ENCODE measurements around the gene LRP1-AS.

Gene LRP1-AS

GRCh38 chr12:57193706-57194245 lies 46.4 kb upstream of the LRP1-AS start:
- ATAC-seq (ENCODE audit: insufficient read depth, low read depth), result no peak
- Histone ChIP-seq H3K9me3 (ENCODE audit: insufficient read depth, low read length, severe bottlenecking) (no peaks in the 10 kb centered on the region), H3K4me1 (ENCODE audit: insufficient read depth, low read length) (no peaks in the 10 kb centered on the region), H3K9ac (ENCODE audit: low read depth, low read length) (no peak overlapping the region), H3K36me3 (ENCODE audit: insufficient read depth, low read length) (no peaks in the 10 kb centered on the region), H3K4me3 (ENCODE audit: low read depth in 1 of 2, low read length in 2 of 2) (no peak overlapping the region), H3K79me2 (ENCODE audit: insufficient read depth, low read length) (no peaks in the 10 kb centered on the region), H3K27ac (ENCODE audit: low read length) (no peak overlapping the region), H4K20me1 (ENCODE audit: insufficient read depth, low read length) (no peaks in the 10 kb centered on the region; the same call in 1 of the 2 replicates), H3K4me2 (ENCODE audit: insufficient read depth, low read length) (no peak overlapping the region), H2AFZ (ENCODE audit: low read depth, low read length) (no peak overlapping the region), H3K27me3 (ENCODE audit: insufficient read depth, low read length, poor library complexity) (no peaks in the 10 kb centered on the region)
- TF ChIP-seq EZH2 (IDR thresholded peaks at IDR 0.05; ENCODE audit: borderline replicate concordance, low read depth, low read length, severe bottlenecking), result no peak
- TF ChIP-seq, protein P1, sequence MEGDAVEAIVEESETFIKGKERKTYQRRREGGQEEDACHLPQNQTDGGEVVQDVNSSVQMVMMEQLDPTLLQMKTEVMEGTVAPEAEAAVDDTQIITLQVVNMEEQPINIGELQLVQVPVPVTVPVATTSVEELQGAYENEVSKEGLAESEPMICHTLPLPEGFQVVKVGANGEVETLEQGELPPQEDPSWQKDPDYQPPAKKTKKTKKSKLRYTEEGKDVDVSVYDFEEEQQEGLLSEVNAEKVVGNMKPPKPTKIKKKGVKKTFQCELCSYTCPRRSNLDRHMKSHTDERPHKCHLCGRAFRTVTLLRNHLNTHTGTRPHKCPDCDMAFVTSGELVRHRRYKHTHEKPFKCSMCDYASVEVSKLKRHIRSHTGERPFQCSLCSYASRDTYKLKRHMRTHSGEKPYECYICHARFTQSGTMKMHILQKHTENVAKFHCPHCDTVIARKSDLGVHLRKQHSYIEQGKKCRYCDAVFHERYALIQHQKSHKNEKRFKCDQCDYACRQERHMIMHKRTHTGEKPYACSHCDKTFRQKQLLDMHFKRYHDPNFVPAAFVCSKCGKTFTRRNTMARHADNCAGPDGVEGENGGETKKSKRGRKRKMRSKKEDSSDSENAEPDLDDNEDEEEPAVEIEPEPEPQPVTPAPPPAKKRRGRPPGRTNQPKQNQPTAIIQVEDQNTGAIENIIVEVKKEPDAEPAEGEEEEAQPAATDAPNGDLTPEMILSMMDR (IDR thresholded peaks at IDR 0.05; ENCODE audit: borderline replicate concordance, extremely low read depth, low read length, poor library complexity, severe bottlenecking), result no peak
- DNase-seq, result no peak

DNA sequence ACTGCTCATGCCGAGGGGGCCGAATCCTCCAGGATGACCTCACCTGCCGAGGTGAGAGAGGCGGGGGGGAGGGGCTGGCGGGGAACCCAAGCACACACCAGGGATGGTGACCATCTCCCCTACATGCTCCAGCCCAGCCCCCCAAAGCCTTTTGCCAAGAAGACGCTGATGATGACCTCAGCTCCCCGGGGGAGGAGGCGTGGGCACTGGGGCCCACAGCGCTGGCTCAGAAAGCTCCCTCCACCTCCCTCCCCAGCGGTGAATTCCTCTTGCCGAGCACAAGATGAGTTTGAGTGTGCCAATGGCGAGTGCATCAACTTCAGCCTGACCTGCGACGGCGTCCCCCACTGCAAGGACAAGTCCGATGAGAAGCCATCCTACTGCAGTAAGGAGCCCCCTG lies 45.5 kb upstream of the LRP1-AS start:
- H2AFZ ChIP-seq (ENCODE audit: low read depth, low read length), result no peak overlapping the region
- no peaks in the 10 kb centered on the region for H3K36me3 ChIP-seq (ENCODE audit: insufficient read depth, low read length)
- no peak overlapping the region for H3K27ac ChIP-seq (ENCODE audit: low read length)
- no peak for ATAC-seq (ENCODE audit: insufficient read depth, low read depth)
- H3K4me1 ChIP-seq (ENCODE audit: insufficient read depth, low read length), result no peaks in the 10 kb centered on the region
- no peak overlapping the region for H3K4me3 ChIP-seq (ENCODE audit: low read depth in 1 of 2, low read length in 2 of 2)
- H3K9me3 ChIP-seq (ENCODE audit: insufficient read depth, low read length, severe bottlenecking), result no peaks in the 10 kb centered on the region
- H3K27me3 ChIP-seq (ENCODE audit: insufficient read depth, low read length, poor library complexity), result no peaks in the 10 kb centered on the region
- no peak for DNase-seq
- H3K79me2 ChIP-seq (ENCODE audit: insufficient read depth, low read length), result no peaks in the 10 kb centered on the region
- H4K20me1 ChIP-seq (ENCODE audit: insufficient read depth, low read length), result no peaks in the 10 kb centered on the region; the same call in 1 of the 2 replicates
- no peak overlapping the region for H3K4me2 ChIP-seq (ENCODE audit: insufficient read depth, low read length)
- H3K9ac ChIP-seq (ENCODE audit: low read depth, low read length), result no peak overlapping the region
- TF ChIP-seq EZH2 (IDR thresholded peaks at IDR 0.05; ENCODE audit: borderline replicate concordance, low read depth, low read length, severe bottlenecking), result no peak
- TF ChIP-seq, protein P1 (IDR thresholded peaks at IDR 0.05; ENCODE audit: borderline replicate concordance, extremely low read depth, low read length, poor library complexity, severe bottlenecking), result no peak

- Histone ChIP-seq H3K9ac (ENCODE audit: low read depth, low read length) (no peak overlapping the region), H3K79me2 (ENCODE audit: insufficient read depth, low read length) (no peaks in the 10 kb centered on the region), H4K20me1 (ENCODE audit: insufficient read depth, low read length) (no peaks in the 10 kb centered on the region; the same call in 1 of the 2 replicates), H2AFZ (ENCODE audit: low read depth, low read length) (no peak overlapping the region), H3K36me3 (ENCODE audit: insufficient read depth, low read length) (no peaks in the 10 kb centered on the region), H3K9me3 (ENCODE audit: insufficient read depth, low read length, severe bottlenecking) (no peaks in the 10 kb centered on the region), H3K27me3 (ENCODE audit: insufficient read depth, low read length, poor library complexity) (no peaks in the 10 kb centered on the region), H3K4me3 (ENCODE audit: low read depth in 1 of 2, low read length in 2 of 2) (no peak overlapping the region), H3K27ac (ENCODE audit: low read length) (no peak overlapping the region), H3K4me1 (ENCODE audit: insufficient read depth, low read length) (no peaks in the 10 kb centered on the region), H3K4me2 (ENCODE audit: insufficient read depth, low read length) (no peak overlapping the region)
- TF ChIP-seq, protein P1 (IDR thresholded peaks at IDR 0.05; ENCODE audit: borderline replicate concordance, extremely low read depth, low read length, poor library complexity, severe bottlenecking), result no peak
- TF ChIP-seq EZH2 (IDR thresholded peaks at IDR 0.05; ENCODE audit: borderline replicate concordance, low read depth, low read length, severe bottlenecking), result no peak
- ATAC-seq (ENCODE audit: insufficient read depth, low read depth), result no peak
- DNase-seq, result no peak
These were observed 44.0 kb upstream of the LRP1-AS start for GRCh38 chr12:57191410-57191809.

Measured in DND-41 (cell line).